Measurements from ENCODE around the gene LBR.
"Not testable (repeated sequence)": the region's sequence is repeated elsewhere in the genome, so short reads cannot be mapped to it uniquely, and the experiment has no call there.

LBR gene

DNA sequence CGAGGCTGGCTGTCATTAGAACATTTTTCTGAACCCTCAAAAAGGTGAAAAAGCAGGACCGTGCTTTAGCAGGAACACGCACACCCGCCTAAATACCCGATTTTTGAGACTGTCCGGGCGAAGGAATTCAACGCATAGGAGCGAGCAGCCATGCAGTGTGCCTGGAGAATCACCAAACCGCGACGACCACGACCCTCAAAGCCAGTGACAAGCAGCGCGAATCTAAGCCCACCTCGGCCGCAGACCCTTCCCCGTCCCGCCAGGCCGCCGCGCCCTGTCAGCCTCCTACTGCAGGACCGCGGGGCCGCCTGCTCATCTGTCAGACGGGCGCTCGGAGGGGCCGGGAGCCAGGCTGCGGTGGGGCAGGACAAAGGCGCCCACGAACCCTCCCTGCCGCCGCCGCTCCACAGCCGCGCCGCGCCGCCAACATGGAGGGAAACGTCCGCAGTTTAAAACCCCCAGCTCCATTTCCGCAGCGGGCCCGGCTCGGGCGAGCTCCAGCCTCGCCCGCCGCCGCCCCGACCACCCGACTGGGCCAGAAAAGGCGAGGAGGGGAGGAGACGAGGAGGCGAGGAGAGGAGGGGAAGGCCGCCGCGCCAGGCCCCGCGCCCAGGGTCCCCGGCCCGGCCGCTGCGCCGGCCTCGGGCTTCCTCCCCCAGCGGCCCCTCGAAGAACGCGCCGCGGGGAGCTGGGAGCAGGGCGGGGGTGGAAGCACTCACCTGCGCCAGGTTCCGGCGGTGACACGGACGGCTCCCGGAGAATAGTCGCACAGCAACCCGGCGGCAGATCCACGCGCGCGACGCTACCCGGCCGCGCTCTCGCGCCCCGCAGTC lies at the start of gene LBR:
Gene LBR (minus strand): TSS at position 804 of the 833 bp plus-strand sequence. CDS start 3,963 bp downstream, outside the sequence.
- TF ChIP-seq, protein P1, sequence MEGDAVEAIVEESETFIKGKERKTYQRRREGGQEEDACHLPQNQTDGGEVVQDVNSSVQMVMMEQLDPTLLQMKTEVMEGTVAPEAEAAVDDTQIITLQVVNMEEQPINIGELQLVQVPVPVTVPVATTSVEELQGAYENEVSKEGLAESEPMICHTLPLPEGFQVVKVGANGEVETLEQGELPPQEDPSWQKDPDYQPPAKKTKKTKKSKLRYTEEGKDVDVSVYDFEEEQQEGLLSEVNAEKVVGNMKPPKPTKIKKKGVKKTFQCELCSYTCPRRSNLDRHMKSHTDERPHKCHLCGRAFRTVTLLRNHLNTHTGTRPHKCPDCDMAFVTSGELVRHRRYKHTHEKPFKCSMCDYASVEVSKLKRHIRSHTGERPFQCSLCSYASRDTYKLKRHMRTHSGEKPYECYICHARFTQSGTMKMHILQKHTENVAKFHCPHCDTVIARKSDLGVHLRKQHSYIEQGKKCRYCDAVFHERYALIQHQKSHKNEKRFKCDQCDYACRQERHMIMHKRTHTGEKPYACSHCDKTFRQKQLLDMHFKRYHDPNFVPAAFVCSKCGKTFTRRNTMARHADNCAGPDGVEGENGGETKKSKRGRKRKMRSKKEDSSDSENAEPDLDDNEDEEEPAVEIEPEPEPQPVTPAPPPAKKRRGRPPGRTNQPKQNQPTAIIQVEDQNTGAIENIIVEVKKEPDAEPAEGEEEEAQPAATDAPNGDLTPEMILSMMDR (IDR thresholded peaks at IDR 0.05; ENCODE audit: low read depth, low read length): no peak
- DNase-seq (ENCODE audit: extremely low read depth, low read depth): no peak

DNA sequence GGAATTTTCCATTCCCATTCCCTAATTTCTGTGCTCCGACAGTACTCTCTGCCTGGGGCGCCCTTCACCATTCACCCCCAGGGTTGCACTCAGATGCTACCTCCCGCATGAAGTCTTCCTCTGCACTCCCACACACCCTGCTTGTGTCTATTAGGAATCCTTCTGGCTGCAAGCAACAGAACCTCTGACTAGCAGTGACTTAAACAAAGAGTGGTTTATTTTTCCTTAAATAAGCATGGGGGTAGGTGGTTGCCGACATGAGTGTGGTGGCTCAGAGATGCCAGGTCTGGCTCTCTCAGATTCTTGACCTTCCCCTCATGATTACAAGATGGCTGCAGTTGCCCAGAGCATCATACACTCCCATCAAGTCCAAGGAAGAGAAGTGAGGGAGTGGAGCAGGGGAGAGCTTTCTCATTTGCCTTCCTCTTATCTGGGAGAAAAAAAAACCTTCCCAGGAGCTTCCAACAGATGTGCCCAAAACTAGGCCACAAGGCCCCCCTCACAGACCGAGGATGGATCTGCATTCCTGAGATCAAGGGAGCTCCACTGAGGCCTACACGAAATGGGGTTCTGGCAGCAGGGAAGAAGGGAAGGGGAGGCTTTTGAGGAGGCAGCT lies 49.6 kb upstream of the LBR start:
- no peak for DNase-seq (ENCODE audit: extremely low read depth, low read depth)
- TF ChIP-seq, protein P1 (IDR thresholded peaks at IDR 0.05; ENCODE audit: low read depth, low read length): no peak

DNA sequence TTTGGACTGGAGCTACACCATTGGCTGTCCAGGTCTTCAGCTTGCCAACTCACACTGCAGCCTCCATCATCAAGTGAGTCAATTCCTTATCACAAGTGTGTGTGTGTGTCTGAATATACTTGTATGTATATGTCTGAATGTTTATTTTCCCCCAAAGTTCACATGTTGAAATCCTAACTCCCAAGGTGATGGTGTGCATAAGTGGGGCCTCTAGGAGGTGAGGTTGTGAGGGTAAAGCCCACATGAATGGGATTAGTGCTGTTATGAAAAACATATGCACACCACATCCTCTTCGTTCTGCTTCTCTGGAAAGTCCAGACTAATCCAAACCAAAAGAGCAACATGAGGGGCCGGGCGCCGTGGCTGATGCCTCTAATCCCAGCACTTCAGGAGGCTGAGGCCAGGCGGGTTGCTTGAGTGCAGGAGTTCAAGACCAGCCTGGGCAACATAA lies 48.7 kb upstream of the LBR start:
- TF ChIP-seq, protein P1 (IDR thresholded peaks at IDR 0.05; ENCODE audit: low read depth, low read length): no peak
- DNase-seq (ENCODE audit: extremely low read depth, low read depth): no peak

DNA sequence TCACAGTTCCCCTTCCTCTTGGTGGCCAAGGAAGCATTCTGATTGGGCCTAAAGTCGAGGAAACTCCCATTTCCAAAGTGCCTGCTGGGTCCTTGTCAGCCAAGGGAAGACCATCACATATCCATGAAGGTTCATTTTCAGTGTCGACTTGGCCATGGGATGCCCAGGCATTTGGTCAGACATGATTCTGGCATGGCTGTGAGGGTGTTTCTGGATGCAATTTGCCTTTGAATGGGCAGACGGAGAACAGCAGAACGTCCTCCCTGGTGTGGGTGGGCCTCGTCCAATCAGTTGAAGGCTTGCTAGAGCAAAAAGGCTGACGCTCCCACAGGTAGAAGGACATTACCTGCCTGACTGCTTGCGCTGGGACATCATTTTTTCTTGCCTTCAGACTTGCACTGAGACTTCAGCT lies 48.3 kb upstream of the LBR start:
- no peak for DNase-seq (ENCODE audit: extremely low read depth, low read depth)
- TF ChIP-seq, protein P1 (IDR thresholded peaks at IDR 0.05; ENCODE audit: low read depth, low read length): no peak

DNA sequence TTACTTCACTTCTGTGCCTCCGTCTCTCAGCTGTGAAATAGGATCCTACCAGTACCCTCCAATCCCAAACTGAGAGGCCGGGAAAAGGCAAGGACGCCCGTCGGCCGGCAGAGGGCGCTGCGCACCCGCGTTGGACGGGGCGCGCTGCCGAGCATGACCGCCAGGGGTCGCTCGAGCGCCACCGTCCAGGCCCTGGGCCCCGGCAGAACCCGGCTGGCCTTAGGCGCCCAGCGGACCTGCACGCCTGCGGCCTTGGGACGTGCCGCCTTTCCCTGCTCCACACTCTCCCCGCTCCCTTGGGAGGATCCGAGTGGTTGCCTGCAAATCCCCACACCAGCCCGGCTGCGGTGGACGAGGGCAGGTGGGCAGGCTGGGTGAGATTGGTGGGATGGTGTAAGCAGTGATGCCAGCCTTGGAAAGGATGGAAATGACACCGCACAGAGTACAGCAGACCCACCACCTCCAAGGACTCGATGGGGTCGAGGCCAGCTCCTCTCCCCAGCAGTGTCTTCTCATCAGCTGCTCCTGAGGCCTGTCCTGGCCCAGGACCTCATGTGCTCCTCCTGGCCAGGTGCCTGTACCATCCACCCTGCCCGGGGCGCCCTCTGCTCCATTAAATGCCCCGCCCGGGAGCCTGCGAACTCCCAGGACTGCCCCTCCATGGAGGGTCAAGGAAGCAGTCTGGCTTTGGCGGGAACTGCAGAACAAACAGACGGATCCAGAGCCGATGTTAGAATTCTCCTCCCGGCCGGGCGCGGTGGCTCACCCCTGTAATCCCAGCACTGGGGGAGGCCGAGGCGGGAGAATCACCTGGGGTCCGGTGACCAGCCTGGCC lies 47.4 kb upstream of the LBR start:
- TF ChIP-seq, protein P1 (IDR thresholded peaks at IDR 0.05; ENCODE audit: low read depth, low read length): peak; percentile 91

DNA sequence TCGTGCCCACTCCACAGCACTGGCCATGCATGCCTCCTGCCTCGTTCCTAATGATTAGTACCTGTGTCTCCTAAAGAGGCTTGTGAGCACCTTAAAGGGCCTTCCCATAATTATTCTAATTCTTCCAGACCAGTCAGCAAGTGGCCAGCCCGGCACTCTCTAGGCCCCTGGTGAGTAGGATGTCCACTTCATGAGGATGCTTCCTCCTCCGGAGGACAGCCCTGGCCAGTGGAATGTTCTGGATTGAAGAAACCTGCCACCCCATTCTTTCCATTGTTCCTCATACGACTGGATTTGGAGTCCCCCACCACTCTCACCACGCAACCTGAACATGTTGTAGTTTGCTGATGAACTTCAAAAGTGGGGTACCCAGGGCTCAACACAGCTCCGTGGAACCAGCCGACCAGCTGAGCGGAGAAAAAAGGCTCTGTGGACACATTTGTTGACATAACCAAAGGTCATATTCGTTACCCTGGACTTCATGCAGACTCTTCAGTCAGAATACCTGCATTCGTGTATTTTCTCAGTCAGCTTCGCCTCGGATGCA lies 46.7 kb upstream of the LBR start:
- no peak for DNase-seq (ENCODE audit: extremely low read depth, low read depth)
- TF ChIP-seq, protein P1 (IDR thresholded peaks at IDR 0.05; ENCODE audit: low read depth, low read length): no peak

More for the DNA sequence above, 47.4 kb upstream of the LBR start:
- DNase-seq (ENCODE audit: extremely low read depth, low read depth): no peak

DNA sequence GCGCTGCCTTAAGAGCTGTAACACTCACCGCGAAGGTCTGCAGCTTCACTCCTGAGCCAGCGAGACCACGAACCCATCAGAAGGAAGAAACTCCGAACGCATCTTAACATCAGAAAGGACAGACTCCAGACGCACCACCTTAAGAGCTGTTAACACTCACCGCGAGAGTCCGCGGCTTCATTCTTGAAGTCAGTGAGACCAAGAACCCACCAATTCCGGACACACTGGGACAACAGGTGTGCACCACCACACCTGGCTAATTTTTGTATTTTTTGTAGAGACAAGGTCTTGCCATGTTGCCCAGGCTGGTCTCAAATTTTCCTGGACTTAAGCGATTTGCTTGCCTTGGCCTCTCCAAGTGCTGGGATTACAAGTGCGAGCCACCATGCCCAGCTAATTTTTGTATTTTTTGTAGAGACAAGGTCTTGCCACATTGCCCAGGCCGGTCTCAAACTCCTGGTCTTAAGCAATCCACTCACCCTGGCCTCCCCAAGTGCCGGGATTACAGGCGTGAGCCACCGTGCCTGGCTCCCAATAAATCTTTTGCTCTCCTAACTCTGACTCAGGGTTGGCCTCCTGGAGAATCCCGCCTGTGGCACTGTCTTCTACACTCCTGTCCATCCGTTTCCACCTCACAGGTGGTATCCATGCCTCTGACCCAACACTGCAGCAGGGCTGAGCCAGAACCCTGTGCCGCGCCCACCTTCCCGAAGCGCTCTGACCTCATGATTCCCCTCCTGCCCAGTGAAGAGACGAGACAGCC lies 46.0 kb upstream of the LBR start:
- DNase-seq (ENCODE audit: extremely low read depth, low read depth): not testable (repeated sequence)

DNA sequence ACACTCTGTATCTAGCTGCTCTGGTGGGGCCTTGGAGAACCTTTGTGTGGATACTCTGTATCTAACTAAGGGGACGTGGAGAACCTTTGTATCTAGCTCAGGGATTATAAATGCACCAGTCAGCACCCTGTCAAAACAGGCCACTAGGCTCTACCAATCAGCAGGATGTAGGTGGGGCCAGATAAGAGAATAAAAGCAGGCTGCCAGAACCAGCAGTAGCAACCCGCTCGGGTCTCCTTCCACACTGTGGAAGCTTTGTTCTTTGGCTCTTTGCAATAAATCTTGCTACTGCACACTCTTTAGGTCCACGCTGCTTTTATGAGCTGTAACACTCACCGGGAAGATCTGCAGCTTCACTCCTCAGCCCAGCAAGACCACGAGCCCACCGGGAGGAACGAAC lies 45.4 kb upstream of the LBR start:
- DNase-seq (ENCODE audit: extremely low read depth, low read depth): not testable (repeated sequence)

Measured in AG09319 (cell line).